Effector CD8-positive, alpha-beta T cell (primary cell): ENCODE data around the gene ZBP1.

Experiments
- DNase-seq: peaks from one replicate; lab custom pipeline; 2025; lab: John Stamatoyannopoulos, UW

Gene ZBP1

GRCh38 chr20:57618091-57618763, 2.0 kb downstream of the ZBP1 start:
- no peak for DNase-seq

DNA sequence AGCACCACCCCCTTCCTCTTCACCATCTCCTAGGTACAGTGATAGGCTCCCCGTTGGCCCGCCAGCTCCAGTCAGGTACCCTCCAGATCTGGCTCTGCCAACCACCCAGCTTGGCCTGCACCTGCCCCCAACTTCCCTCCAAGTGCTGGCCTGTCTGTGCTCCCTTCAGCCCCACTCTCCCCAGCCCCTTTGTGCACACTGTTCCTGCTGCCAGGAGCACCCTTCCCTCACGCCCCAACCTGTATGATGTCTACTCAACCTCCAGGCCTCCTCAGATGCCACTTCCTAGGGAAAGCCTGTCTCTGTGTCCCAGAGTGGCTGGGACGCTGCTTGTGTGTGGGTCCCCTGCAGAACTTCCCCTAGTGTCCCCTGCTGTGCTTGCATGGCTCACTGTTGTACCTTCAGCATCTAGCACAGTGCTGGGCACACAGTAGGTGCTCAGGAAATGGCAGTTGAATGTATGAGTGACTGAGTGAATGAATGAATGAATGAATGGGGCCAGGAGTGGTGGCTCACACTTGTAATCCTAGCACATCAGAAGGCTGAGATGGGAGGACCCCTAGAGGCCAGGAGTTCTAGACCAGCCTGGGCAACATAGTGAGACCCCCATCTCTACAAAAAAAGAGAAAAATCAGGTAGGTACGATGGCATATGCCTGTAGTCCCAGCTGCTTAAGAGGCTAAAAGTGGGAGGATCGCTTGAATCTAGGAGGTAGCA, 3.0 kb downstream of the ZBP1 start:
- DNase-seq = no peak

- DNase-seq = no peak
Observed at GRCh38 chr20:57616143-57616951, 3.9 kb downstream of the ZBP1 start.

DNA sequence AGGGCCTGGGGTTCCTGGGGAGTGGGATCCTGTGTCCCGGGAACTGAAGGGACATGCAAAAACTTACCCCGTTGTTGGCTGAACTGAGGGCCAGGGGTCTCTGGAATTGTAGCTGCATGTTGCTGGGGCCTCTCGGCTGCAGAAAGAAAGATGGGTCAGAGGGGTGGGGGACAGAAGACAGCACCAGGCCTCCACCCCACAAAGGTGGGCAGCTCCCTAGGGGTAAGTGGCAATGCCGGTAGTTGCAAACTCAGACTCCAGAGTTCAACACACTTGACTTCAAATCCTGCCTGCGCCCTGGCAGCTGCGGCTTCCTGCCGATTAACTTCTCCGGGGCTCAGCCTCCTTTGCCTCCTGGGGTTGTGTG, 4.8 kb downstream of the ZBP1 start:
- DNase-seq = no peak

- DNase-seq = no peak
Observed at GRCh38 chr20:57614490-57615444, 5.5 kb downstream of the ZBP1 start.

DNA sequence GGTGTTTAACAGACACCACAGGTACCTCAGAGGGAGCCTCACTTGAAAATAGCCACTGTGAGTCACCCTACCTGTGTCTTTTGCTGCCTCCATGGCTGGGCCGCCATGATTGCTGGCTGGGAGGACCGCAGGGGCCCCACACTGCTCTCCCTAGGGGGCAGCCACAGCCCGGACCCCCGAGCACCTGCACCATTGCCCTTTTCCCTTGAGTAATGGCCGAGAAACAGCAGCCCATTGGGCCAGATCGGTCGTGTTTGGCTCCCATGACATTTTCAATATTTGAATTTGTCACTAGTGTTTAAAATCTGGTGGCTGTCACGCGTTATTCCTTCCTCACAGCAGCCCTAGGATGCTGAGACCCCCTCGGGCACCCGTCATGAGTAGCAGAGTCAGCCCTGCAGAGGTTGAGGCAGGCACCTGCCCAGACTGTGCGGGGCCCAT, 6.7 kb downstream of the ZBP1 start:
- DNase-seq = no peak

DNA sequence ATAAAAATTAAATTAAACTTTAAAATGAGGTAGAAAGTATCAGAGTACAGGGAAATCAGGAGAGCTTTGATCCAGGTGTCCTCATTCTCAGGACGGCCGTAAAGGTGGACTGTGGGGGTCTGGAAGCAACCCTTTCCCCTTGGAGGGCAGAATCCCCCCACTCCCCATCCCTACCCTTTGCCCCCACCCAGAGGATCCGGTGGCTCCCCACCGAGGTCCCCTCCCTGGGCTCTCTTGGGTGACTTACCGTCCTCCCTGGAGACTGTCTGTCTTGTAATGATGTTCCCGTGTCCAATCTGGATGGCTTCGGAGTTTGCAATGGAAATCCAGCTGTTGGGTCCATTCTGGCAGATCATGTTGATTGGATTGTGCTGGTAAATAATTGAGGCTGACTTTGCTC, 7.3 kb downstream of the ZBP1 start:
- DNase-seq = no peak

DNA sequence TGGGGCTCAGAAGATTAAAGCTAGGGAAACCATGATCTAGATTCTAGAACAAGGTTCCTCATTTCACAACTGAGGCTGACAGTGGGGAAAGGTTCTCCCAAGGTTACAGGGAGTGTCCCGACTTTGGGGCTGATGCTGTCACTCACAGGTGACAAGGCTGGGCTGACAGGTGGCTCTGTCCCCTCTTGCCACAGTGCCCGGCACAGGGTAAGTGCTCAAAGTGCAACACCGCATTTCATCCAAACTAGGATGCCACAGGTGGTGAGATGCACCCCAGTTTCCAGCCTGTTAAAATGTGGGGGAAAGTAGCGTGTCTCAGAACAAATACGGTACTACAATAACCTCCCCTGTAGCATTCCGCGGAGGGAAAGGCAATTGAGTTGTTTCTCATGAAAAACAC, 7.8 kb downstream of the ZBP1 start:
- DNase-seq = no peak

DNA sequence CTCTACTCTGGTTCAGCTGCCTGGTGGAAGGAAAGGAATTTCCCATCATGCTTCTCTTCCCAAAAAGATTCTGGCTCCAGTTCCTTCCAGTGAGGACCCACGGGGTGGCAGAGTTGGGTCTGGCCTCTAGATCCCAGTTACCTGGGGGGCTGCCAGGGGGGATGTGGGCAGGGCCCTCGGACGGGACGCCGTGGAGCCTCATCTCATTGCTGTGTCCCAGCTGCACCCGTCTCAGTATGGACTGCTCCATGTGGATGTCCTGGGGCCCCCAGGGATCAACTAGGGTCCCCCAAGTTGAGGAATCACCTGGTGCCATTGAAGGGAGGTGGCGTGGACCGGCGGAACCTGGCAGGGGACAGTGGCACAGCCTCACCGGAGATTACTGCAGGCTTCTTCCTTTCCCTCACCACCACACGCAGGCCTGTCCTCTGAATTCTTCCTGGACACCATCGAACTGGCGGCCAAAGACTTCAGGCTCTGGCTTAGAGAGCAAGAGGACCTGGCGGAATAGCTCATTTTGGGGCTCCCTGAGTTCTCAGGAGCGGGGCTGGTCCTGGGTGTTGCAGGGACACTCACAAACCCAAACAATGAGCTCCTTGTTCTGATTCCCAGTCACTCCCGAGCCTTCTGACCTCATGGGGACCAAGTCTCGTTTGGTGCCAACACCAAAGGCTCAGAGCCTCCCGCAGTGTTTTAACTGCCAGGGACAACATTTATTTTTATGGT, 8.5 kb downstream of the ZBP1 start:
- DNase-seq = no peak

DNA sequence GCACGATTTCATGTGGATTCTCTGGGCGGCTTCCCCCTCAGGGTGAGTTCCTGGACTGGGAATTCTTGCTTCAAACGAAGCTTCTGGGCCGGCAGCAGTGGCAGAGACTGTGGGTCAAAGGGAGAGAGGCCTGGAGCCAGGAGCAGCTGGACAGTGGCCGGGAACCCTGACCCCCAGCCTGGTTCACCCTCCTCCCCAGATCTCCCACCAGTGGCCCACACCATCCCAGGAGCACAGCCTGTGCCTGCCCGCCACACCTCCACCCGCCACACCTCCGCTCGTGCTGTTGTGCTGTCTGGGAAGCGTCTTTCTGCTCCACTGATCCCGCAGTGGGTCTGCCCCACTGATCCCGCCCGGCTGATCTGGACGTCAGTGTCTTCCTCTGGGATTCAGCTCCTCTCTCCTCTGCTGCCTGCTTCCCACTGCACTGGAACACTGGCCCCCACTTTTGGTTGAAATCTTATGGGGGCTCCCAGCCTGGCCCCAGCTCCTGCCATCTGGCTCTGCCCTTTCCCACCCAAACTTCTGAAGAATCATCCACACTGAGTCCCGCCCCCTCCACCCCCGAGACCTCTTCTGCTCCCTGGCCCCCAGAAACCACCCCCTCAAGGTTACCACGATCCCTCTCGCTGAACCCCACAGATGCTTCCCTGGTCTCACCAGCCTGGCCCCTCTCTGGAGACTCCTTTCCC, 9.8 kb downstream of the ZBP1 start:
- DNase-seq = no peak

DNA sequence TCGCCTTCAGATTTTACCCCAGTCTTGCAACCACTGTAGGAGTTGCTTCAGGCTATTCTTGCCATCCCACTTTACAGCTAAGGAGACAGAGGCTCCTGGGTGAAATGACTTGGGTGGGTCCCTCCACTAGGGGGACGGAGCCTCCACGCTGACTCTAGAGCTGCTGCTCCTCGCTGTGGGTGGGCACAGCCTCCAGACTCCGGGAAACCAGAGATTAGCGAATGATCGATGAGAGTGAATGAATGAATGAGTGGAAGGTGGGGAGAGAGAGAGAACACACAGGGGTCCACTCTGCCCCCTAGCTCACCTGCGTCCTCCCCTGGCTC, 10.4 kb downstream of the ZBP1 start:
- no peak for DNase-seq

DNA sequence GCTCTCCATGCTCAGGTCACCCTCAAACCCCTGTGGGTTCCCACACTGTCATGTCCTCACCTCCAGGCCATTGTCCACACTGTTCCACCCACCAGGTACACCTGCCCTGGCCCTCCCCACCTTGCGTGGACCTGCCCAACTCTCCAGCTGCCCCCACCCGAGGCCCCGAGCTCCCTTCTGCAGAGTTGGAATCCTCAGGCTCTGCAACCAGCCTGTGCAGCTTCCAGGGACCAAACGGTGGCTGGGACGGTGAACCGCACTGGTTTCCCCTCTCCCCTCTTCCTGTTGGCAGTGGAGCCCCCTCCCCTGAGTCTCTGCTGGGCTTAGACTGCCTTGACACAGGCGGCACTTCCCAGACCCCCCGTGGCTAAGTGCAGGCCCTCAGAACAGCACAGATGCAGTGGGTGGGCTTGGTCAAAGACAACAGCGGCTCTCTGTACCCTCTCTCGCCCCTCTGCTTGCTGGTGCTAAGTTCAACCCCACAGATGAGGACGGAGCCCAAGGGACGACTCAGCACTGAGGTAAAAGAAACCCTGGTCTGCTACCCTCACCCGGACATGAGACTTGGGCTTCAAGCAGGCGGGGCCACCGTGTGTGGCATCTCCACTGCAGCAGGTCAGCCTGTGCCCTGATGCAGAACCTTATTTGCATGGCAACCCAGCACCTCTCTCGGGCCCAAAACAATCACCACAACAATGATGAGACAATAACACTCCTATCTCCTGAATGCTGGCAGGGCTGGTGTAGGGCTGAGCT, 11.0 kb downstream of the ZBP1 start:
- no peak for DNase-seq

DNA sequence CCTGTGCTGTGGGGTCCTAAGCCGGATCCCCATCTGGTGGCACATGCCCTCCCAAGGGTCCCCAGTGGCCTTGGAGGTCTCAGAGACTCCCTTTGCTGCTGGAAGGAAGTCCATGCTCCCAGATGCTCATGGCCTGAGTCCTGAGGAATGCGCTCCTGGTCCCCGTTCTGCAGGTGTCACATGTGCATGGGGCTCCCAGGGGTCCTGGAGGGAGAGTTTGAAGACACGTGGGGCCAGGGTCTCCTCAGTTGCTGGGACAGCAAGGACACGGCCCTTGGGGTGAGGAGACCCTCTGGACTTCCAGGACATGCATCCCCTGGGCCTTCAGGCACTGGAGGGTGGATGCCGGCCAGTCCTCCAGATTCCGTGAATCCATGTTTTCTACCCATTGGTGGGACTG, 11.7 kb downstream of the ZBP1 start:
- no peak for DNase-seq

DNA sequence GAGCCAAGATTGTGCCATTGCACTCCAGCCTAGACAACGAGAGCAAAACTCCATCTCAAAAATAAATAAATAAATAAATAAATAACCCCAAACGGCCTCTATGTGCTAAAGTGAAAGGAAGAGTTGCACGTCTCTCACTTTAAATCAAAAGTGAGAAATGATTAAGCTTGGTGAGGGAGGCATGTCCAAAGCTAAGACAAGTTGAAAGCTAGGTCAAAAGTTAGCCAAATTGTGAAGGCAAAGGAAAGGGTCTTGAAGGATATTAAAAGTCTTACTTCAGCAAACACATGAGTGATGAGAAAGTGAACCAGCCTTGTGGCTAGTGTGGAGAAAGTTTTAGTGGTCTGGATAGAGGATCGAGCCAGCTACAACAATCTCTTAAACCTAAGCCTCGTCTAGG, 14.3 kb downstream of the ZBP1 start:
- no peak for DNase-seq

DNA sequence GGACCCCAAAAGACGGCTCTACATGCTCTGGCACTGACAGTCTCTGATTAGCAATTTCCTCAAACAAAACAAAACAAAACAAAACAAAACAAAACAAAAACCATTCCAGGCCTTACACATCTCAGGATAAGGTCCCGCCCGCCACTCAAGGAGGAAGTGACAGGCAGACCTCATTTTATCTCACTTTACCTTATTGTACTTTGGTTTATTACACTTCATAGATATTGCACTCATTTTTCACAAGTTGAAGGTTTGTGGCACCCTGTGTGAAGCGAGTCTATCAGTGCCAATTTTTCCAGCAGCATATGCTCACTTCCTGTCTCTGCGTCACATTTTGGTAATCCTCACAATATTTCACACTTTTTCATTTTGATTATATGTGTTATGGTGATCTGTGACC, 15.2 kb downstream of the ZBP1 start:
- DNase-seq = no peak

GRCh38 chr20:57603120-57603519, 17.1 kb downstream of the ZBP1 start:
- DNase-seq = no peak

DNA sequence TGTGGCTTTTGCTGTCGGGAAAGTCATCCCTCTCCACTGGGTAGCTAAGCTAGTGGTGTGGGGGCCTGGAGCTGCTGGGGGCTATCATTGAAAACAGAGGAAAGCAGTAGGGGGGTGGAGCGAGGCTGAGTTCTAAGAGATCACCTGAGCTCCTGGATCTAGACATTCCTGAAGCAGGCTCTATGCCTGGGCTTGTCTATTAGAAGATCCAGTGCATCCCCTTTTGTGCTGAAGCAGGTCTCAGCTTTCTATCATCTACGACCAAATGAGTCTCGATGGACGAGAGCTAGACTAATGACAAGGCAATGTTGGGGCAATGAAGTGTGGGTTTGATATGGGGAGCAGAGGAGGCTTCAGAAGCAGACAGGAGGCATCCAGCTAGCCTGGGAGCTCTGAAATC, 18.5 kb downstream of the ZBP1 start:
- no peak for DNase-seq

DNA sequence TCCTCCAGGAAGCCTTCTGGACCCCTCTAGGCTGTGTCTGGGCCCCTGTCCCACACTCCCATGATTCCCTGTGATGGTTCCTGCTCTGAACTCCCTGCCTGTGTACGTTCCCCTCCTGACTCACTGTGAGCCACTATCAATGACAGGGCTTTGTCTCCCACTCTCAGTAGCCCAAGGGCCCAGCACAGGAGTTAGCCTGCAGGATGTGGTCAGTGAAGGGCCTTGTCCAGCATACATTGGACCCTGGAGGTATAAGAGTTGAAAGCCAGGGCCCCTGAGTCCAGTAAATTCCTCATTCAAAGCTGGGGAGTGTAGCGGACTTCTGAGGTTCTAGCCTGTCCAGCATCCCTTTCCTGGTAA, 19.0 kb downstream of the ZBP1 start:
- DNase-seq = no peak

GRCh38 chr20:57600320-57601210, 19.7 kb downstream of the ZBP1 start:
- no peak for DNase-seq
